ENCODE data around the gene CPNE2.
A peak's percentile ranks its signal among the peaks of the same experiment; 100 is the strongest.

DNA sequence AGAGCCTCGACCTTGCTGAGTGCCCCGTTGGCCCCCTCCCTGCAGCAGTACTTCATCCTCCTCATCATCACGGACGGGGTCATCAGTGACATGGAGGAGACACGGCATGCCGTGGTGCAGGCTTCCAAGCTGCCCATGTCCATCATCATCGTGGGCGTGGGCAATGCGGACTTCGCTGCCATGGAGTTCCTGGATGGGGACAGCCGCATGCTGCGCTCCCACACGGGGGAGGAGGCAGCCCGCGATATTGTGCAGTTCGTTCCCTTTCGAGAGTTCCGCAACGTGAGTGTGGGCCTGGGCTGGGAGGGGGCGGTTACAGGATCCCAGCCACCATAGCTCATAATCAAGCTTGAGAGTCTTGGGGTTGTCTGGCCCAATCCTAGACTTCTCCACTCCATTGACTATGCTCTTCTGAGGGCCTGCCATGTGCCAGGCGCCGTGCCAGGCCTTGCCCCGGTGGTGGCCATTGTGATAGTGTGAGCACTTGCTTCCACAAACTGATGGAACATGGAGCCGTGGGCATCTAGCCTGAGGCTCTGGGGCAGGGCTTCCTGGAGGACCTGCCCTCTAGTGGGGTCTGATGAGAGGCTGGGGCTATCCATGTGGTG lies 53.8 kb downstream of the CPNE2 start:
- TF ChIP-seq, protein P1, sequence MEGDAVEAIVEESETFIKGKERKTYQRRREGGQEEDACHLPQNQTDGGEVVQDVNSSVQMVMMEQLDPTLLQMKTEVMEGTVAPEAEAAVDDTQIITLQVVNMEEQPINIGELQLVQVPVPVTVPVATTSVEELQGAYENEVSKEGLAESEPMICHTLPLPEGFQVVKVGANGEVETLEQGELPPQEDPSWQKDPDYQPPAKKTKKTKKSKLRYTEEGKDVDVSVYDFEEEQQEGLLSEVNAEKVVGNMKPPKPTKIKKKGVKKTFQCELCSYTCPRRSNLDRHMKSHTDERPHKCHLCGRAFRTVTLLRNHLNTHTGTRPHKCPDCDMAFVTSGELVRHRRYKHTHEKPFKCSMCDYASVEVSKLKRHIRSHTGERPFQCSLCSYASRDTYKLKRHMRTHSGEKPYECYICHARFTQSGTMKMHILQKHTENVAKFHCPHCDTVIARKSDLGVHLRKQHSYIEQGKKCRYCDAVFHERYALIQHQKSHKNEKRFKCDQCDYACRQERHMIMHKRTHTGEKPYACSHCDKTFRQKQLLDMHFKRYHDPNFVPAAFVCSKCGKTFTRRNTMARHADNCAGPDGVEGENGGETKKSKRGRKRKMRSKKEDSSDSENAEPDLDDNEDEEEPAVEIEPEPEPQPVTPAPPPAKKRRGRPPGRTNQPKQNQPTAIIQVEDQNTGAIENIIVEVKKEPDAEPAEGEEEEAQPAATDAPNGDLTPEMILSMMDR (IDR thresholded peaks at IDR 0.05): no peak
- TF ChIP-seq POLR2AphosphoS5 (IDR thresholded peaks at IDR 0.05): peak in 1 of 2 donors; percentile 3
